IMR-90 (cell line): ENCODE measurements around the gene ENAH. TPM values are rescaled to one million over a fixed set of nuclear protein-coding genes. Genes with fewer than 3 reads are reported as not detected.
A peak's percentile ranks its signal among the peaks of the same experiment; 100 is the strongest.

Experiments used
- ATAC-seq: fragments of 200-7000 bp; cut with Tn5 transposase; 2 replicates; pipeline ENCODE4 v1.9.1; 2020; ENCODE audit warnings: low read depth, mild to moderate bottlenecking, moderate library complexity
- BruUV-seq: library from RNA; stranded (reverse); fragments of 400-500 nt; replicated peaks from 2 replicates; lab custom pipeline; 2021; lab: Mats Ljungman, UMichigan
- CTCF ChIA-PET: fragments of 300-600 bp; formaldehyde crosslinking; extraction: SDS; loops from one replicate; lab custom pipeline; 2021; ENCODE audit warnings: antibody characterized with exemption; lab: Yijun Ruan, JAX
- POLR2A ChIA-PET: fragments of 300-600 bp; sonication (Branson Sonifier 250); formaldehyde crosslinking; loops from one replicate; lab custom pipeline; 2022; ENCODE audit warnings: antibody characterized with exemption; ENCODE audit not compliant: unreplicated experiment; lab: Charles Lee
- DNase-seq: peaks from one replicate; pipeline ENCODE4 v3.0.0; 2013
- H2AFZ ChIP-seq: replicated peaks from 2 replicates; pipeline ENCODE3; 2013; ENCODE audit warnings: low read length, mild to moderate bottlenecking; ENCODE audit not compliant: poor library complexity
- H2AK5ac ChIP-seq: 2 replicates; pipeline ENCODE4 v1.6.1; 2013; ENCODE audit warnings: low read depth, low read length, inconsistent platforms
- H2AK9ac ChIP-seq: replicated peaks from 2 replicates; pipeline ENCODE3; 2013; ENCODE audit warnings: mild to moderate bottlenecking, low read depth, low read length, moderate library complexity; ENCODE audit not compliant: poor library complexity
- H2BK120ac ChIP-seq: 2 replicates; pipeline ENCODE4 v1.6.1; 2013; ENCODE audit warnings: low read depth, low read length, inconsistent platforms
- H2BK15ac ChIP-seq: 3 replicates; pipeline ENCODE4 v1.6.1; 2013; ENCODE audit warnings: low read depth, low read length, inconsistent platforms
- H2BK20ac ChIP-seq: 2 replicates; pipeline ENCODE4 v1.6.1; 2013; ENCODE audit warnings: low read depth, mild to moderate bottlenecking, inconsistent platforms, low read length, moderate library complexity
- H2BK5ac ChIP-seq: 2 replicates; pipeline ENCODE4 v1.6.1; 2013; ENCODE audit warnings: mild to moderate bottlenecking, low read depth, low read length, inconsistent platforms; ENCODE audit not compliant: poor library complexity, severe bottlenecking
- H3K14ac ChIP-seq: replicated peaks from 2 replicates; pipeline ENCODE4 v1.6.1; 2013; ENCODE audit warnings: low read depth, low read length, inconsistent platforms
- H3K18ac ChIP-seq: 2 replicates; pipeline ENCODE4 v1.6.1; 2013; ENCODE audit warnings: low read depth, low read length, control low read depth
- H3K23ac ChIP-seq: 2 replicates; pipeline ENCODE4 v1.6.1; 2013; ENCODE audit warnings: low read depth, low read length, inconsistent platforms
- H3K27ac ChIP-seq: 2 replicates; pipeline ENCODE4 v1.5.1; 2013; ENCODE audit warnings: mild to moderate bottlenecking, control low read depth, low read length; ENCODE audit not compliant: insufficient read depth
- H3K27me3 ChIP-seq: 2 replicates; pipeline ENCODE4 v1.6.1; 2013; ENCODE audit warnings: low read length; ENCODE audit not compliant: control insufficient read depth, insufficient read depth
- H3K36me3 ChIP-seq: 2 replicates; pipeline ENCODE4 v1.6.1; 2013; ENCODE audit warnings: low read length, mixed read lengths; ENCODE audit not compliant: control insufficient read depth, insufficient read depth
- H3K4ac ChIP-seq: 2 replicates; pipeline ENCODE4 v1.6.1; 2013; ENCODE audit warnings: low read depth, low read length, inconsistent platforms
- H3K4me1 ChIP-seq: 2 replicates; pipeline ENCODE4 v1.6.1; 2013; ENCODE audit warnings: low read length, mixed read lengths; ENCODE audit not compliant: control insufficient read depth, insufficient read depth
- H3K4me2 ChIP-seq: 2 replicates; pipeline ENCODE4 v1.6.1; 2013; ENCODE audit warnings: low read depth, mild to moderate bottlenecking, control low read depth, low read length, moderate library complexity
- H3K4me3 ChIP-seq: 2 replicates; pipeline ENCODE4 v1.5.1; 2013; ENCODE audit warnings: low read depth, mild to moderate bottlenecking, control low read depth, low read length, moderate library complexity; ENCODE audit not compliant: insufficient read depth
- H3K56ac ChIP-seq: 2 replicates; pipeline ENCODE4 v1.6.1; 2013; ENCODE audit warnings: low read length, inconsistent platforms; ENCODE audit not compliant: insufficient read depth; ENCODE audit errors: extremely low read depth
- H3K79me1 ChIP-seq, 2 experiments: 2 replicates each; pipeline ENCODE4 v1.6.1; 2013; ENCODE audit warnings: low read length in 2 of 2, inconsistent platforms in 1 of 2, low read depth in 1 of 2
- H3K9ac ChIP-seq: 2 replicates; pipeline ENCODE4 v1.6.1; 2013; ENCODE audit warnings: low read depth, low read length, control low read depth
- H3K9me1 ChIP-seq: 2 replicates; pipeline ENCODE4 v1.6.1; 2013; ENCODE audit warnings: low read length, inconsistent platforms; ENCODE audit not compliant: insufficient read depth
- H3K9me3 ChIP-seq: 2 replicates; pipeline ENCODE4 v1.6.1; 2013; ENCODE audit warnings: low read length; ENCODE audit not compliant: control insufficient read depth, insufficient read depth
- H4K20me1 ChIP-seq: 2 replicates; pipeline ENCODE4 v1.6.1; 2013; ENCODE audit warnings: low read length, inconsistent platforms; ENCODE audit not compliant: insufficient read depth
- H4K5ac ChIP-seq: 2 replicates; pipeline ENCODE4 v1.6.1; 2013; ENCODE audit warnings: mild to moderate bottlenecking, low read depth, low read length, control low read depth
- H4K8ac ChIP-seq, 2 experiments: 2 replicates each; pipeline ENCODE4 v1.6.1; 2013; ENCODE audit warnings: low read depth in 2 of 2, low read length in 2 of 2, control low read depth in 1 of 2, inconsistent platforms in 1 of 2
- H4K91ac ChIP-seq: 2 replicates; pipeline ENCODE4 v1.6.1; 2013; ENCODE audit warnings: low read depth, low read length, inconsistent platforms; ENCODE audit not compliant: insufficient read depth
- CHD1 ChIP-seq: IDR thresholded peaks from 2 replicates; pipeline ENCODE4 v1.6.1; 2012; ENCODE audit warnings: low read depth, low read length, improper control_type of control experiment
- CTCF ChIP-seq: conservative IDR thresholded peaks from 2 replicates; pipeline ENCODE4 v1.5.1; 2012; ENCODE audit warnings: mild to moderate bottlenecking, low read depth, low read length, improper control_type of control experiment
- WGBS, 2 experiments: methylation state at CpG; one replicate each; pipeline versions ENCODE4 v1.1.5 to v1.1.7; 2013; ENCODE audit warnings: missing lambda C conversion rate in 2 of 2; ENCODE audit not compliant: insufficient read length in 1 of 2; ENCODE audit errors: extremely low coverage in 2 of 2; 5-methylcytosine and 5-hydroxymethylcytosine counted together
- dilution Hi-C: fragments of 300-500 bp; cut with HindIII; formaldehyde crosslinking; loops from one replicate; pipeline ENCODE4 v1.14.3; 2018; ENCODE audit warnings: low sequenced_read_pairs; ENCODE audit not compliant: unreplicated experiment
- in situ Hi-C: fragments of 300-500 bp; cut with MboI; formaldehyde crosslinking; loops from 3 replicates; pipeline ENCODE4 v1.14.3; 2019; ENCODE audit warnings: low sequenced_read_pairs, inconsistent platforms, mixed read lengths
- intact Hi-C: fragments of 100-400 bp; cut with micrococcal nuclease; formaldehyde crosslinking; loops from 2 replicates; pipeline ENCODE4 v1.10.0; 2022
- polyA plus RNA-seq, 3 experiments: library from polyadenylated mRNA; depleted of rRNA; stranded (reverse); fragments of >200 nt; gene quantifications; 2 replicates each; pipeline ENCODE4 v1.2.3, GENCODE V29; 2012; ENCODE audit warnings: low replicate concordance in 1 of 3
- total RNA-seq: library from RNA; depleted of rRNA; stranded (reverse); fragments of >200 nt; gene quantifications from 2 replicates; pipeline ENCODE4 v1.2.3, GENCODE V29; 2012

ENAH gene
- total and polyA plus RNA-seq, 2 of the 4 experiments (the other 2 are of a cell fraction), result 61.3 to 86.9 TPM

GRCh38 chr1:225567789-225568188 lies 85.1 kb downstream of the ENAH start:
- H3K27me3 ChIP-seq, result no peaks in the 10 kb centered on the region
- peaks cover 41% of the 10 kb centered on the region for H4K20me1 ChIP-seq
- no peak overlapping the region for H3K4me3 ChIP-seq
- no peak overlapping the region for H2AK9ac ChIP-seq
- no peak overlapping the region for H2BK5ac ChIP-seq
- ATAC-seq, result no peak
- no peak overlapping the region for H3K14ac ChIP-seq
- H4K5ac ChIP-seq, result no peak overlapping the region
- TF ChIP-seq CHD1, result no peak
- 0 out of 2 replicates have a peak, but pooled peaks have one; percentile 14 for TF ChIP-seq CTCF
- no peak overlapping the region for H2BK20ac ChIP-seq
- dilution Hi-C loops, result no loop called here
- POLR2A ChIA-PET, result no interaction called here
- H3K9me3 ChIP-seq, result no peaks in the 10 kb centered on the region
- no CpG with 5 or more reads among the region's 2 CpGs for WGBS, 2 experiments
- H2BK120ac ChIP-seq, result no peak overlapping the region
- H3K4me2 ChIP-seq, result no peak overlapping the region
- no peak overlapping the region for H4K91ac ChIP-seq
- H3K4ac ChIP-seq, result no peak overlapping the region
- in situ Hi-C loops, result no loop called here
- no peak overlapping the region for H3K23ac ChIP-seq
- H3K4me1 ChIP-seq, result peaks cover 1% of the 10 kb centered on the region; the same call in 1 of the 2 replicates
- intact Hi-C loops, result loop anchor here (5.0 kb wide), 1 partner anchor 80 kb away; no protein-coding TSS in a partner anchor
- DNase-seq, result no peak
- no peak overlapping the region for H3K27ac ChIP-seq
- no peak overlapping the region for H3K56ac ChIP-seq
- H4K8ac ChIP-seq, result no peak overlapping the region
- CTCF ChIA-PET, result interaction anchor here (1.3 kb wide), 1 partner anchor 205 kb away, joined by 4 read pairs; no protein-coding TSS in a partner anchor
- H3K9me1 ChIP-seq, result peaks cover 12% of the 10 kb centered on the region; the same call in 1 of the 2 replicates
- no TSS peak for BruUV-seq
- no peak overlapping the region for H2BK15ac ChIP-seq
- H3K9ac ChIP-seq, result no peak overlapping the region
- peaks cover 33 to 69% of the 10 kb centered on the region in 2 experiments for H3K79me1 ChIP-seq
- H2AFZ ChIP-seq, result no peak overlapping the region
- no peak overlapping the region for H2AK5ac ChIP-seq
- peaks cover 8% of the 10 kb centered on the region for H3K36me3 ChIP-seq
- H3K18ac ChIP-seq, result no peak overlapping the region
